Peyer's patch (tissue), 4 donors: ENCODE measurements around the gene PSRC1.

Experiments used
- CTCF ChIP-seq, 6 experiments: fragments of 450-650 bp in 4 of 6; fragments of 200-600 bp in 2 of 6; sonication (generic) in 1 of 6; IDR thresholded peaks; one replicate each; pipeline ENCODE4 v1.5.1; 2017 to 2019; ENCODE audit warnings: antibody characterized with exemption in 6 of 6, mild to moderate bottlenecking in 3 of 6, moderate library complexity in 1 of 6
- POLR2A ChIP-seq, 2 donors: fragments of 450-650 bp; IDR thresholded peaks; one replicate each; pipeline ENCODE4 v1.5.1; 2017; ENCODE audit warnings: antibody characterized with exemption in 2 of 2, mild to moderate bottlenecking in 2 of 2, moderate library complexity in 2 of 2

GRCh38 chr1:109241344-109241743 lies 41.6 kb downstream of the PSRC1 start:
- TF ChIP-seq CTCF (IDR thresholded peaks at IDR 0.05) (no peak), POLR2A (IDR thresholded peaks at IDR 0.05) (no peak)
